K562 (cell line): ENCODE results near the gene ZNF474. TPM values are rescaled to one million over a fixed set of nuclear protein-coding genes. Genes with fewer than 3 reads are reported as not detected.

Source experiments
- ATAC-seq: fragments of 200-7000 bp; cut with Tn5 transposase; 3 replicates; pipeline ENCODE4 v1.9.1; 2020; ENCODE audit warnings: moderate library complexity
- BruUV-seq: library from RNA; stranded (reverse); fragments of 400-500 nt; replicated peaks from 2 replicates; lab custom pipeline; 2021; lab: Mats Ljungman, UMichigan
- CTCF ChIA-PET: fragments of 300-600 bp; formaldehyde crosslinking; extraction: SDS; loops from one replicate; lab custom pipeline; 2021; ENCODE audit warnings: low intra/inter-chr PET ratio; lab: Yijun Ruan, JAX
- POLR2A ChIA-PET: fragments of 300-600, 350-650 bp; sonication (Branson Sonifier 250); formaldehyde crosslinking; extraction: SDS; loops from one replicate; lab custom pipeline; 2021; ENCODE audit warnings: antibody characterized with exemption, inconsistent platforms; lab: Yijun Ruan, JAX
- DNase-seq, 4 experiments: peaks; one replicate each; pipeline versions ENCODE4 v3.0.0 to v3.0.0-alpha.2; 2011 to 2018; ENCODE audit warnings: low spot score in 3 of 4, mixed read lengths in 3 of 4; ENCODE audit errors: extremely low read depth in 1 of 4
- FAIRE-seq: peaks from 2 replicates; lab custom pipeline; 2011; peaks lifted over from hg19 to GRCh38; lab: Jason Lieb, UNC
- H2AFZ ChIP-seq: 2 replicates; pipeline ENCODE4 v1.6.0; 2011; ENCODE audit warnings: low read depth, low read length, control low read depth, inconsistent platforms
- H3K27ac ChIP-seq: fragments of 200-600 bp; 3 replicates; pipeline ENCODE4 v1.8.0; 2011; ENCODE audit warnings: low read depth, mild to moderate bottlenecking, control low read depth, inconsistent platforms, low read length, moderate library complexity, mixed read lengths; ENCODE audit errors: extremely low read depth
- H3K27me3 ChIP-seq, 2 experiments: fragments of 300-600 bp in 1 of 2; 2 replicates in 1 of 2; 3 replicates in 1 of 2; pipeline versions ENCODE4 v1.6.0 to v1.8.0; 2011; ENCODE audit warnings: inconsistent platforms in 2 of 2, low read length in 2 of 2, mild to moderate bottlenecking in 1 of 2, mixed read lengths in 1 of 2, moderate library complexity in 1 of 2; ENCODE audit not compliant: control insufficient read depth in 2 of 2, insufficient read depth in 2 of 2
- H3K36me3 ChIP-seq: fragments of 300-600 bp; 3 replicates; pipeline ENCODE4 v1.8.0; 2011; ENCODE audit warnings: mild to moderate bottlenecking, low read length, inconsistent platforms; ENCODE audit not compliant: control insufficient read depth, insufficient read depth
- H3K4me1 ChIP-seq, 2 experiments: fragments of 200-600 bp in 1 of 2; replicated peaks in 1 of 2; 2 replicates in 1 of 2; 3 replicates in 1 of 2; pipeline versions ENCODE4 v1.5.1 to v1.8.0; 2011; ENCODE audit warnings: inconsistent platforms in 2 of 2, low read length in 2 of 2, mild to moderate bottlenecking in 1 of 2, mixed read lengths in 1 of 2, moderate library complexity in 1 of 2; ENCODE audit not compliant: control insufficient read depth in 2 of 2, insufficient read depth in 2 of 2
- H3K4me2 ChIP-seq: 2 replicates; pipeline ENCODE4 v1.6.1; 2011; ENCODE audit warnings: low read length, control low read depth, inconsistent platforms, mixed read lengths; ENCODE audit not compliant: insufficient read depth
- H3K4me3 ChIP-seq: fragments of 200-600 bp; sonication (generic), shearing (Covaris generic); 2 replicates; pipeline ENCODE4 v1.5.1; 2016; ENCODE audit warnings: control low read depth, inconsistent platforms
- H3K79me2 ChIP-seq: fragments of 200-600 bp; 3 replicates; pipeline ENCODE4 v1.8.0; 2011; ENCODE audit warnings: low read length, inconsistent platforms; ENCODE audit not compliant: control insufficient read depth, insufficient read depth
- H3K9ac ChIP-seq, 2 experiments: 2 replicates each; pipeline versions ENCODE4 v1.6.0 to v1.6.1; 2011; ENCODE audit warnings: low read depth in 2 of 2, low read length in 2 of 2, control low read depth in 1 of 2, inconsistent platforms in 1 of 2, mild to moderate bottlenecking in 1 of 2, mixed read lengths in 1 of 2; ENCODE audit not compliant: insufficient read depth in 1 of 2
- H3K9me1 ChIP-seq: one replicate; pipeline ENCODE4 v1.6.0; 2011; ENCODE audit warnings: inconsistent platforms, mild to moderate bottlenecking, low read length, moderate library complexity; ENCODE audit not compliant: control insufficient read depth, insufficient read depth
- H3K9me3 ChIP-seq: replicated peaks from 2 replicates; pipeline ENCODE4 v1.5.1; 2011; ENCODE audit warnings: low read depth, low read length, inconsistent platforms; ENCODE audit not compliant: control insufficient read depth, insufficient read depth
- H4K20me1 ChIP-seq: replicated peaks from 2 replicates; pipeline ENCODE4 v1.6.1; 2011; ENCODE audit warnings: low read length, inconsistent platforms, mixed read lengths; ENCODE audit not compliant: control insufficient read depth, insufficient read depth
- BCLAF1 ChIP-seq, 2 experiments: fragments of 450-650 bp in 1 of 2; IDR thresholded peaks; 2 replicates each; pipeline ENCODE4 v1.6.1; 2011 to 2017; ENCODE audit warnings: low read depth in 2 of 2, antibody characterized with exemption in 1 of 2, borderline replicate concordance in 1 of 2, low read length in 1 of 2, mild to moderate bottlenecking in 1 of 2, mixed read lengths in 1 of 2; ENCODE audit not compliant: control insufficient read depth in 1 of 2
- DIDO1 ChIP-seq: fragments of 450-650 bp; IDR thresholded peaks from 2 replicates; pipeline ENCODE4 v1.6.1; 2016; ENCODE audit warnings: low read depth, missing biosample characterization, missing genetic modification characterization
- FIP1L1 ChIP-seq: fragments of 200-400 bp; formaldehyde crosslinking; IDR thresholded peaks from 2 replicates; pipeline ENCODE4 v1.6.1; 2018; ENCODE audit warnings: mild to moderate bottlenecking, low read depth, low read length; ENCODE audit not compliant: poor library complexity, severe bottlenecking
- HMG20B ChIP-seq: fragments of 250-450 bp; sonication (Bioruptor Pico); IDR thresholded peaks from 2 replicates; pipeline ENCODE4 v1.5.0; 2021; ENCODE audit warnings: mild to moderate bottlenecking
- KLF16 ChIP-seq: IDR thresholded peaks from 2 replicates; pipeline ENCODE4 v1.6.1; 2016; ENCODE audit warnings: antibody characterized with exemption
- RERE ChIP-seq: sonication (generic); formaldehyde crosslinking; IDR thresholded peaks from 2 replicates; pipeline ENCODE4 v1.8.0; 2023; ENCODE audit warnings: missing genetic modification reagents, mild to moderate bottlenecking, borderline replicate concordance
- SMAD1 ChIP-seq: fragments of 150-350 bp; IDR thresholded peaks from 2 replicates; pipeline ENCODE4 v1.6.1; 2014; ENCODE audit warnings: low read length, low read depth; ENCODE audit not compliant: partially characterized antibody
- ZKSCAN3 ChIP-seq: fragments of 250-450 bp; sonication (Bioruptor Pico); IDR thresholded peaks from 2 replicates; pipeline ENCODE4 v1.4.0; 2020
- WGBS: fragments of 100-300 bp; shearing (Covaris generic); methylation state at CpG from one replicate; pipeline ENCODE4 v1.1.6; 2016; ENCODE audit warnings: low coverage, mixed read lengths; ENCODE audit not compliant: insufficient coverage; ENCODE audit errors: missing lambda C conversion rate; 5-methylcytosine and 5-hydroxymethylcytosine counted together
- in situ Hi-C: fragments of 300-500 bp; cut with MboI; formaldehyde crosslinking; loops from 4 replicates; pipeline ENCODE4 v1.15.0; 2018; ENCODE audit warnings: inconsistent platforms, mixed read lengths
- intact Hi-C: fragments of 100-400 bp; cut with micrococcal nuclease; formaldehyde crosslinking; loops from 2 replicates; pipeline ENCODE4 v1.14.2; 2022
- polyA plus RNA-seq, 8 experiments: library from polyadenylated mRNA; depleted of rRNA in 4 of 8; stranded (reverse) in 5 of 8; unstranded in 3 of 8; fragments of >200 nt; fragmentation: Nextera tagmentation in 2 of 8; fragmentation: Illumina TruSeq in 1 of 8; extraction: Ambion mirVana in 2 of 8; extraction: Trizol in 1 of 8; gene quantifications; 2 replicates each; pipeline versions ENCODE4 v1.2.1 to v1.2.3, GENCODE V29; 2011 to 2014; ENCODE audit warnings: inconsistent platforms in 1 of 8, missing spikeins in 1 of 8
- total RNA-seq, 7 experiments: library from RNA; depleted of rRNA in 6 of 7; stranded (reverse); fragments of >200 nt in 6 of 7; fragmentation: Illumina TruSeq in 2 of 7; extraction: Trizol in 2 of 7; gene quantifications; 2 replicates each; pipeline versions ENCODE4 v1.2.1 to v1.2.3, GENCODE V29; 2011 to 2021; ENCODE audit warnings: low replicate concordance in 1 of 7

Gene ZNF474
- total and polyA plus RNA-seq, 9 of the 15 experiments (the other 6 are each of a cell fraction or from before 2014, with no cell fraction given): 0.16 to 0.62 (median 0.39) TPM

- H2AFZ ChIP-seq: no peak overlapping the region
- no peaks in the 10 kb centered on the region for H3K9me3 ChIP-seq
- H3K4me2 ChIP-seq: no peak overlapping the region
- in situ Hi-C loops: no loop called here
- H3K4me1 ChIP-seq: no peaks in the 10 kb centered on the region; a peak in 1 of 5 replicates
- POLR2A ChIA-PET: no interaction called here
- CTCF ChIA-PET: no interaction called here
- H3K9me1 ChIP-seq: no peaks in the 10 kb centered on the region
- H3K9ac ChIP-seq: no peak overlapping the region
- DNase-seq: no peak
- no peak for TF ChIP-seq KLF16
- no peak for TF ChIP-seq FIP1L1
- TF ChIP-seq ZKSCAN3 (CRISPR knock-in tag): no peak
- TF ChIP-seq BCLAF1 (IDR thresholded peaks at IDR 0.05; ENCODE audit: borderline replicate concordance in 1 of 2, control insufficient read depth in 1 of 2, low read depth in 2 of 2, low read length in 1 of 2): no peak
- no peak for TF ChIP-seq RERE (CRISPR knock-in tag)
- TF ChIP-seq DIDO1 (tag): no peak
- no peak for TF ChIP-seq SMAD1
- no peak for TF ChIP-seq HMG20B (CRISPR knock-in tag)
- FAIRE-seq: no peak
- 34% methylated on average over 6 of the region's 6 CpGs for WGBS
- no peaks in the 10 kb centered on the region; a peak in 1 of 5 replicates for H3K27me3 ChIP-seq
- H3K36me3 ChIP-seq: no peaks in the 10 kb centered on the region
- no peak overlapping the region for H3K27ac ChIP-seq
- no TSS peak for BruUV-seq
- no peaks in the 10 kb centered on the region for H4K20me1 ChIP-seq
- ATAC-seq: no peak
- no peak overlapping the region for H3K4me3 ChIP-seq
- no peaks in the 10 kb centered on the region for H3K79me2 ChIP-seq
- intact Hi-C loops: no loop called here
Observed at GRCh38 chr5:122180146-122180712, 50.9 kb downstream of the ZNF474 start.
